Nephron (organoid): ENCODE measurements around the gene ETV3L.

Source experiments
- H3K27ac Mint-ChIP-seq, 3 experiments: 2 replicates each; pipeline ENCODE4 v1.8.0; 2020; ENCODE audit warnings: mixed read lengths in 3 of 3, mild to moderate bottlenecking in 2 of 3, moderate library complexity in 1 of 3
- H3K27me3 Mint-ChIP-seq: 2 replicates; pipeline ENCODE4 v1.8.0; 2021; ENCODE audit warnings: low read depth, mild to moderate bottlenecking, moderate library complexity, mixed read lengths
- H3K36me3 Mint-ChIP-seq: 2 replicates; pipeline ENCODE4 v1.8.0; 2020; ENCODE audit warnings: low read depth, mixed read lengths
- H3K4me1 Mint-ChIP-seq: 2 replicates; pipeline ENCODE4 v1.8.0; 2020; ENCODE audit warnings: mixed read lengths
- H3K4me3 Mint-ChIP-seq, 3 experiments: 2 replicates each; pipeline ENCODE4 v1.8.0; 2020; ENCODE audit warnings: mild to moderate bottlenecking in 3 of 3, mixed read lengths in 3 of 3, moderate library complexity in 2 of 3
- H3K9me3 Mint-ChIP-seq: 2 replicates; pipeline ENCODE4 v1.8.0; 2020; ENCODE audit warnings: mixed read lengths
- CTCF ChIP-seq, 3 experiments: fragments of 200-600 bp; sonication (generic); IDR thresholded peaks; one replicate each; pipeline ENCODE4 v1.5.0; 2021; ENCODE audit warnings: antibody characterized with exemption in 3 of 3; ENCODE audit not compliant: unreplicated experiment in 3 of 3

Gene ETV3L

DNA sequence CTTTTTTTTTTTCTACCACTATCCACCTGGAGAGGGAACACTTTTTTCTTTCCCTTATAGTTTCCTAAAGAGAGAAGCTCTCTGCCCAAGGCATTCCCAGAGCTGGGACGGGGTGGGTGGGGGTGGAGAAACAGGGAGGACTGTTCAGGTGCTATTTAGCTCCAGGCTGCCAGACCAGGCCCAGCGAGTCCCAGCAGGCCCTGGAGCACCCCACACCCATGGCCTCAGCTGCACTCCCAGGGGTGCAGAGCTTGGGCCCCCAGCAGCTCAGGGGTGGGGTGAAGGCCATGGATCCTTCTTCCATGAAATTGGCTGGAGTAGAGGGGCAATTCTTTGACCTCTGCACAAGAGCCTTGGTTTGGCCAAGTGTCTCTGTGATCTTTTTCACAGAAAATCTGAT lies 4.1 kb downstream of the ETV3L start:
- no peak overlapping the region for H3K27ac Mint-ChIP-seq

DNA sequence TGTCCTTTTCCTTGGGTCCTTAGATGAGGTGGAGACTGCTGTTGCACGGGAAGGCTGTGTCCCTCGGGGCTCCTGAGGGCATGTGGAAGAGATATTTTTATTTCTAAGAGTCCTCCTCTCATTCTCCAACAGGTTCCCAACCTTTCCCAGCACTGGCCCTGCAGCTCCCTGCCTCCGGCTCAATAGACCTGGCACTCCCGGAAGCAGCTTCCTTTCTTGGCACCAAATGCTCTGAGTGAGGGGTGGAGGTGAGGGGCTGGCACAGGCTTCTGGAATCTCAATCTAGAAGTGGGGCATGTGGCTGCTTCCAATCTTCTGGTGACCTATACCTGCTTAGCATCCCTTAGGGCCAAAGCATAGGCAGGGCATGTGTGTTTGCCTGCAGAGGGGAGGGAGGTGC lies 4.5 kb downstream of the ETV3L start:
- H3K4me3 Mint-ChIP-seq, result no peak overlapping the region
- no peaks in the 10 kb centered on the region for H3K9me3 Mint-ChIP-seq

More for the DNA sequence above, 4.1 kb downstream of the ETV3L start:
- Mint-ChIP-seq H3K4me3 (no peak overlapping the region), H3K4me1 (peaks cover 38% of the 10 kb centered on the region), H3K27me3 (peaks cover 6% of the 10 kb centered on the region), H3K36me3 (no peaks in the 10 kb centered on the region), H3K9me3 (no peaks in the 10 kb centered on the region)
- TF ChIP-seq CTCF (IDR thresholded peaks at IDR 0.05; ENCODE audit: unreplicated experiment in 3 of 3), result no peak

GRCh38 chr1:157092831-157093230 lies 6.8 kb downstream of the ETV3L start:
- TF ChIP-seq CTCF (IDR thresholded peaks at IDR 0.05; ENCODE audit: unreplicated experiment in 3 of 3), result no peak
- H3K4me1 Mint-ChIP-seq, result peaks cover 47% of the 10 kb centered on the region
- no peaks in the 10 kb centered on the region for H3K36me3 Mint-ChIP-seq
- no peak overlapping the region for H3K4me3 Mint-ChIP-seq
- no peaks in the 10 kb centered on the region for H3K9me3 Mint-ChIP-seq
- peak overlapping the region in 2 of 3 experiments; percentile 23 to 64 for H3K27ac Mint-ChIP-seq
- H3K27me3 Mint-ChIP-seq, result peaks cover 3% of the 10 kb centered on the region

More for the DNA sequence above, 4.5 kb downstream of the ETV3L start:
- Mint-ChIP-seq H3K36me3 (no peaks in the 10 kb centered on the region), H3K4me1 (peaks cover 42% of the 10 kb centered on the region), H3K27me3 (peaks cover 6% of the 10 kb centered on the region), H3K27ac (no peak overlapping the region)
- TF ChIP-seq CTCF (IDR thresholded peaks at IDR 0.05; ENCODE audit: unreplicated experiment in 3 of 3), result no peak

- Mint-ChIP-seq H3K27me3 (peaks cover 3% of the 10 kb centered on the region), H3K27ac (peak overlapping the region in 1 of 3 experiments; percentile 99), H3K4me3 (no peak overlapping the region), H3K4me1 (peaks cover 44% of the 10 kb centered on the region), H3K36me3 (no peaks in the 10 kb centered on the region), H3K9me3 (no peaks in the 10 kb centered on the region)
- TF ChIP-seq CTCF (IDR thresholded peaks at IDR 0.05; ENCODE audit: unreplicated experiment in 3 of 3), result no peak
Observed at GRCh38 chr1:157091668-157092273, 7.8 kb downstream of the ETV3L start.

DNA sequence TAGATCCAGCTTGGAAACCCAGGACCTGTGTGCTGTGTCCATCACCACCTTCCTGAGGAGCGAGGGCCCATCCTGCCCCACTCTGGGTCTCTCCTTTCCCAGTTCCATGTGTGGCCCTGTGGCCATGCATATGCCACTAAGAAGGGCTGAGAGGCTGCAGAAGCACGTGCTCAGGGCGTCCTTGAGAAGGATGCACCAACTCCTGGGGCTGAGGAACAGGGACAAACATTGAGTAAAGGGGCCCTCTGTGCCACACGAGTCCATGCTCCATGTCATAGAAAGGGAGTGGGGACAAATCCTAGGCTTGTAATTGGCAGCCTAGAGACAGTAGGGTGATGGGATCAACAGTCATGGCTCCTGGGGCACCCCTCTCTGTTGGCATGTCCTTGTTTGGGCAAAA lies 8.4 kb downstream of the ETV3L start:
- TF ChIP-seq CTCF (IDR thresholded peaks at IDR 0.05; ENCODE audit: unreplicated experiment in 3 of 3), result no peak
- H3K27me3 Mint-ChIP-seq, result peaks cover 3% of the 10 kb centered on the region
- no peak overlapping the region for H3K4me3 Mint-ChIP-seq
- no peaks in the 10 kb centered on the region for H3K36me3 Mint-ChIP-seq
- H3K4me1 Mint-ChIP-seq, result peaks cover 38% of the 10 kb centered on the region
- H3K9me3 Mint-ChIP-seq, result no peaks in the 10 kb centered on the region
- peak overlapping the region in 1 of 3 experiments; percentile 99 for H3K27ac Mint-ChIP-seq

GRCh38 chr1:157090771-157091170 lies 8.8 kb downstream of the ETV3L start:
- Mint-ChIP-seq H3K27ac (peak overlapping the region; percentile 80 to 99 (median 97)), H3K4me3 (peak overlapping the region in 2 of 3 experiments; percentile 46 to 66), H3K36me3 (no peaks in the 10 kb centered on the region), H3K9me3 (no peaks in the 10 kb centered on the region), H3K4me1 (peaks cover 34% of the 10 kb centered on the region), H3K27me3 (peaks cover 3% of the 10 kb centered on the region)
- no peak for TF ChIP-seq CTCF (IDR thresholded peaks at IDR 0.05; ENCODE audit: unreplicated experiment in 3 of 3)
